ENCODE results near the gene GBE1. TPM values are rescaled to one million over a fixed set of nuclear protein-coding genes. Genes with fewer than 3 reads are reported as not detected.
A peak's percentile ranks its signal among the peaks of the same experiment; 100 is the strongest.

GBE1 gene
- total RNA-seq (100 to 1,000 TPM in 3 of 4 donors, 10 to 100 TPM in 1; 99.7 to 261 (median 185) TPM), polyA plus RNA-seq (100 to 1,000 TPM; 112 to 290 (median 198) TPM)
- long read RNA-seq, donor 1, transcript GBE1-201 (16 exons, 3,461 nt), result major isoform, 441 of 483 reads
- long read RNA-seq, donor 1, partial matches to known transcripts, result 23 of 483 reads
- long read RNA-seq, donor 1, other reads (novel, unspliced or antisense), result 18 of 483 reads
- long read RNA-seq, donor 2, transcript GBE1-201 (16 exons, 3,461 nt), result major isoform, 1,375 of 1,653 reads
- long read RNA-seq, donor 2, partial matches to known transcripts, result 129 of 1,653 reads
- long read RNA-seq, donor 2, other reads (novel, unspliced or antisense), result 149 of 1,653 reads

- intact Hi-C loops (cut with DNase I), result loop anchor here in 1 of 2 donors (2.0 to 5.0 kb wide), 2 partner anchors 16 to 61 kb away; no protein-coding TSS in a partner anchor
- H3K9me3 ChIP-seq, result no peaks in the 10 kb centered on the region
- H3K27me3 ChIP-seq (ENCODE audit: insufficient read depth in 3 of 3, low read length in 2 of 3), result no peaks in the 10 kb centered on the region
- WGBS, 3 donors, result 0 to 1% (median 0%) methylated on average over 74 to 88 of the region's 88 CpGs
- TF ChIP-seq CTCF (IDR thresholded peaks at IDR 0.05), result peak; percentile 24
- peak; percentile 96 to 98 for DNase-seq
- H3K4me1 ChIP-seq, result peaks cover 67% of the 10 kb centered on the region
- H3K27ac ChIP-seq, result peak within 1 kb of the TSS; percentile 92
- peak within 1 kb of the TSS; percentile 64 for H3K4me3 ChIP-seq
- ATAC-seq, result peak; percentile 87 to 90 (median 88)
- peaks cover 9 to 32% of the 10 kb centered on the region in 2 donors for H3K36me3 ChIP-seq (ENCODE audit: insufficient read depth in 1 of 2, low read depth in 1 of 2)
These were observed at the start of gene GBE1 for GRCh38 chr3:81760924-81761903. Gene GBE1, minus strand, starts transcription at chr3:81761645. Its CDS starts 128 bp downstream, at chr3:81761517.

- H3K27me3 ChIP-seq (ENCODE audit: insufficient read depth in 3 of 3, low read length in 2 of 3), result no peaks in the 10 kb centered on the region
- no peak for ATAC-seq
- no peaks in the 10 kb centered on the region for H3K36me3 ChIP-seq (ENCODE audit: insufficient read depth in 1 of 2, low read depth in 1 of 2)
- H3K9me3 ChIP-seq, result no peaks in the 10 kb centered on the region
- no peak for TF ChIP-seq CTCF (IDR thresholded peaks at IDR 0.05)
- 45 to 65% (median 50%) methylated on average over 2 of the region's 2 CpGs for WGBS, 3 donors
- no peak overlapping the region for H3K4me3 ChIP-seq
- DNase-seq, result no peak
- intact Hi-C loops (cut with DNase I), result no loop called here
- H3K27ac ChIP-seq, result no peak overlapping the region
- peaks cover 7% of the 10 kb centered on the region for H3K4me1 ChIP-seq
These were observed 47.5 kb upstream of the GBE1 start for GRCh38 chr3:81808900-81809299.

- H3K4me1 ChIP-seq, result no peaks in the 10 kb centered on the region
- intact Hi-C loops (cut with DNase I), result no loop called here
- WGBS, 3 donors, result 41 to 49% (median 44%) methylated on average over 4 of the region's 4 CpGs
- no peaks in the 10 kb centered on the region for H3K9me3 ChIP-seq
- no peak overlapping the region for H3K4me3 ChIP-seq
- no peak overlapping the region for H3K27ac ChIP-seq
- no peak for TF ChIP-seq CTCF (IDR thresholded peaks at IDR 0.05)
- no peak for DNase-seq
- no peaks in the 10 kb centered on the region for H3K36me3 ChIP-seq (ENCODE audit: insufficient read depth in 1 of 2, low read depth in 1 of 2)
- no peak for ATAC-seq
- no peaks in the 10 kb centered on the region for H3K27me3 ChIP-seq (ENCODE audit: insufficient read depth in 3 of 3, low read length in 2 of 3)
These were observed 38.0 kb upstream of the GBE1 start for GRCh38 chr3:81799403-81799802.

- H3K9me3 ChIP-seq, result no peaks in the 10 kb centered on the region
- DNase-seq (no peak), ATAC-seq (no peak)
- no peaks in the 10 kb centered on the region for H3K27me3 ChIP-seq (ENCODE audit: insufficient read depth in 3 of 3, low read length in 2 of 3)
- intact Hi-C loops (cut with DNase I), result no loop called here
- no peak for TF ChIP-seq CTCF (IDR thresholded peaks at IDR 0.05)
- H3K36me3 ChIP-seq (ENCODE audit: insufficient read depth in 1 of 2, low read depth in 1 of 2), result no peaks in the 10 kb centered on the region
- H3K27ac ChIP-seq, result no peak overlapping the region
- H3K4me3 ChIP-seq, result no peak overlapping the region
- H3K4me1 ChIP-seq, result peaks cover 19% of the 10 kb centered on the region
These were observed 32.0 kb upstream of the GBE1 start for GRCh38 chr3:81793410-81793809.

All from psoas muscle (tissue), 8 donors.